GM18867 (cell line): Measurements from ENCODE around the gene HLX.

Source experiments
- ATAC-seq: cut with Tn5 transposase; IDR thresholded peaks from one replicate; pipeline ENCODE4 v1.9.1; 2021; ENCODE audit warnings: mild to moderate bottlenecking, moderate library complexity; ENCODE audit not compliant: unreplicated experiment

HLX gene

GRCh38 chr1:220880726-220881506 lies 1.7 kb downstream of the HLX start:
- no peak for ATAC-seq

- no peak for ATAC-seq
These were observed 3.0 kb downstream of the HLX start for GRCh38 chr1:220882061-220882891.

- no peak for ATAC-seq
These were observed 5.1 kb downstream of the HLX start for GRCh38 chr1:220884109-220884980.

GRCh38 chr1:220884981-220885918 lies 6.0 kb downstream of the HLX start:
- ATAC-seq: no peak

- no peak for ATAC-seq
These were observed 6.7 kb downstream of the HLX start for GRCh38 chr1:220885971-220886370.

- ATAC-seq: no peak
These were observed 7.4 kb downstream of the HLX start for GRCh38 chr1:220886470-220887201.

- no peak for ATAC-seq
These were observed 7.9 kb downstream of the HLX start for GRCh38 chr1:220887202-220887519.

GRCh38 chr1:220887520-220888416 lies 8.5 kb downstream of the HLX start:
- ATAC-seq: no peak

- no peak for ATAC-seq
These were observed 9.3 kb downstream of the HLX start for GRCh38 chr1:220888417-220888986.

GRCh38 chr1:220889333-220889732 lies 10.1 kb downstream of the HLX start:
- no peak for ATAC-seq

- ATAC-seq: no peak
These were observed 10.6 kb downstream of the HLX start for GRCh38 chr1:220889848-220890287.

GRCh38 chr1:220890602-220891001 lies 11.4 kb downstream of the HLX start:
- no peak for ATAC-seq

GRCh38 chr1:220891224-220892085 lies 12.2 kb downstream of the HLX start:
- no peak for ATAC-seq

GRCh38 chr1:220892086-220892376 lies 12.8 kb downstream of the HLX start:
- no peak for ATAC-seq

- no peak for ATAC-seq
These were observed 13.9 kb downstream of the HLX start for GRCh38 chr1:220892997-220893700.

- no peak for ATAC-seq
These were observed 14.4 kb downstream of the HLX start for GRCh38 chr1:220893701-220894024.
